Peyer's patch (tissue), 4 donors: ENCODE measurements around the gene NUFIP2. TPM values are rescaled to one million over a fixed set of nuclear protein-coding genes. Genes with fewer than 3 reads are reported as not detected.

ENCODE experiments used
- DNase-seq, 3 donors: peaks; one replicate each; pipeline ENCODE4 v3.0.0-alpha.2; 2017 to 2019
- H3K27ac ChIP-seq, 4 donors: fragments of 200-600 bp; sonication (generic); one replicate each; pipeline ENCODE4 v1.5.1; 2016 to 2019
- H3K27me3 ChIP-seq, 2 donors: fragments of 200-600 bp; sonication (generic); one replicate each; pipeline ENCODE4 v1.5.1; 2019
- H3K36me3 ChIP-seq, 3 donors: fragments of 200-600 bp; sonication (generic); one replicate each; pipeline ENCODE4 v1.5.1; 2016 to 2019
- H3K4me1 ChIP-seq, 4 donors: fragments of 200-600 bp; sonication (generic); one replicate each; pipeline ENCODE4 v1.5.1; 2016 to 2019
- H3K4me3 ChIP-seq, 4 donors: fragments of 200-600 bp; sonication (generic); 1 replicate in 3 of 4; 2 replicates in 1 of 4; pipeline ENCODE4 v1.5.1; 2016 to 2019; ENCODE audit warnings: mild to moderate bottlenecking in 1 of 4
- H3K9me3 ChIP-seq, 4 donors: fragments of 200-600 bp; sonication (generic); one replicate each; pipeline ENCODE4 v1.5.1; 2016 to 2019; ENCODE audit warnings: mild to moderate bottlenecking in 1 of 4
- CTCF ChIP-seq, 6 experiments: fragments of 450-650 bp in 4 of 6; fragments of 200-600 bp in 2 of 6; sonication (generic) in 1 of 6; IDR thresholded peaks; one replicate each; pipeline ENCODE4 v1.5.1; 2017 to 2019; ENCODE audit warnings: antibody characterized with exemption in 6 of 6, mild to moderate bottlenecking in 3 of 6, moderate library complexity in 1 of 6
- POLR2A ChIP-seq, 2 donors: fragments of 450-650 bp; IDR thresholded peaks; one replicate each; pipeline ENCODE4 v1.5.1; 2017; ENCODE audit warnings: antibody characterized with exemption in 2 of 2, mild to moderate bottlenecking in 2 of 2, moderate library complexity in 2 of 2
- total RNA-seq, 4 donors: library from RNA; depleted of rRNA; stranded (reverse); fragments of >200 nt; gene quantifications; one replicate each; pipeline ENCODE4 v1.1.0, GENCODE V29; 2016

Gene NUFIP2
- total RNA-seq, 4 donors from 2014 or later = 22.5 to 41.3 (median 32.5) TPM

GRCh38 chr17:29209073-29209472 is 84.9 kb downstream of the NUFIP2 start:
- H3K9me3 ChIP-seq = no peaks in the 10 kb centered on the region
- DNase-seq = no peak

GRCh38 chr17:29207975-29208374 is 86.0 kb downstream of the NUFIP2 start:
- TF ChIP-seq CTCF (IDR thresholded peaks at IDR 0.05) (no peak), POLR2A (IDR thresholded peaks at IDR 0.05) (no peak)
- Histone ChIP-seq H3K27ac (no peak overlapping the region), H3K27me3 (no peaks in the 10 kb centered on the region), H3K9me3 (no peaks in the 10 kb centered on the region), H3K4me1 (no peaks in the 10 kb centered on the region), H3K4me3 (no peak overlapping the region), H3K36me3 (no peaks in the 10 kb centered on the region)
- no peak for DNase-seq

More at GRCh38 chr17:29209073-29209472, 84.9 kb downstream of the NUFIP2 start:
- H3K27me3 ChIP-seq = no peaks in the 10 kb centered on the region
- H3K36me3 ChIP-seq = no peaks in the 10 kb centered on the region
- TF ChIP-seq CTCF (IDR thresholded peaks at IDR 0.05) (no peak), POLR2A (IDR thresholded peaks at IDR 0.05) (no peak)
- no peaks in the 10 kb centered on the region for H3K4me1 ChIP-seq
- H3K4me3 ChIP-seq = no peak overlapping the region
- H3K27ac ChIP-seq = no peak overlapping the region

Other genes starting within 250 kb of the NUFIP2 start
- 100 to 1,000 TPM; 104 to 359 (median 188) TPM for gene MYO18A, start 113.8 kb downstream of the NUFIP2 start, total RNA-seq
- gene CRYBA1, start 47.3 kb downstream of the NUFIP2 start, total RNA-seq = not detected
- gene TAOK1, start 96.2 kb upstream of the NUFIP2 start, total RNA-seq = 100 to 1,000 TPM in 1 of 4 donors, 10 to 100 TPM in 3; 28.7 to 104 (median 42.8) TPM